ENCODE results near the gene FLNA. TPM values are rescaled to one million over a fixed set of nuclear protein-coding genes. Genes with fewer than 3 reads are reported as not detected.

Gene FLNA
- total RNA-seq, 1 experiment from 2014 or later = 1,841 TPM

GRCh38 chrX:154384284-154384892, 10.0 kb upstream of the FLNA start:
- intact Hi-C loops (cut with micrococcal nuclease; ENCODE audit: unreplicated experiment) = no loop called here

GRCh38 chrX:154383359-154384283, 9.2 kb upstream of the FLNA start:
- Histone ChIP-seq H3K9me2 (ENCODE audit: insufficient read depth) (no peaks in the 10 kb centered on the region), H3K4me2 (no peak overlapping the region), H3K4me1 (replicated peaks; ENCODE audit: insufficient read depth) (no peaks in the 10 kb centered on the region), H2AFZ (no peak overlapping the region), H3K79me2 (ENCODE audit: low read depth) (peaks cover 12% of the 10 kb centered on the region; the same call in 1 of the 2 replicates), H3K27me3 (ENCODE audit: insufficient read depth, low read depth) (no peaks in the 10 kb centered on the region), H3K27ac (no peak overlapping the region), H3K36me3 (ENCODE audit: low read depth) (no peaks in the 10 kb centered on the region), H3K9me3 (ENCODE audit: insufficient read depth, low read depth) (no peaks in the 10 kb centered on the region), H3K4me3 (no peak overlapping the region), H4K20me1 (ENCODE audit: insufficient read depth) (no peaks in the 10 kb centered on the region), H3F3A (ENCODE audit: insufficient read depth, low read depth) (no peaks in the 10 kb centered on the region)
- no peak for TF ChIP-seq EZH2 (IDR thresholded peaks at IDR 0.05; ENCODE audit: low read depth)
- TF ChIP-seq CTCF (conservative IDR thresholded peaks at IDR 0.05) = no peak
- ChIA-PET POLR2A (ENCODE audit: unreplicated experiment) (interaction anchor here (0.5 to 0.6 kb wide), 3 partner anchors 8 to 373 kb away, joined by 3 to 5 read pairs (median 3); no protein-coding TSS in a partner anchor), CTCF (interaction anchor here (2.1 kb wide), 1 partner anchor 10 kb away, joined by 9 read pairs; no protein-coding TSS in a partner anchor)
- no peak for DNase-seq
- intact Hi-C loops (cut with micrococcal nuclease; ENCODE audit: unreplicated experiment) = no loop called here
- no TSS peak for BruUV-seq (replicated peaks)

More at GRCh38 chrX:154384284-154384892, 10.0 kb upstream of the FLNA start:
- Histone ChIP-seq H3F3A (ENCODE audit: insufficient read depth, low read depth) (no peaks in the 10 kb centered on the region), H3K9me2 (ENCODE audit: insufficient read depth) (no peaks in the 10 kb centered on the region), H4K20me1 (ENCODE audit: insufficient read depth) (no peaks in the 10 kb centered on the region), H3K9me3 (ENCODE audit: insufficient read depth, low read depth) (no peaks in the 10 kb centered on the region), H3K4me2 (no peak overlapping the region), H3K36me3 (ENCODE audit: low read depth) (no peaks in the 10 kb centered on the region), H3K27me3 (ENCODE audit: insufficient read depth, low read depth) (no peaks in the 10 kb centered on the region), H3K4me3 (no peak overlapping the region), H3K4me1 (replicated peaks; ENCODE audit: insufficient read depth) (no peaks in the 10 kb centered on the region), H3K27ac (no peak overlapping the region), H3K79me2 (ENCODE audit: low read depth) (peaks cover 12% of the 10 kb centered on the region; the same call in 1 of the 2 replicates), H2AFZ (no peak overlapping the region)
- no peak for DNase-seq
- ChIA-PET POLR2A (ENCODE audit: unreplicated experiment) (interaction anchor here (0.5 kb wide), 1 partner anchor 9 kb away, joined by 3 read pairs; no protein-coding TSS in a partner anchor), CTCF (interaction anchor here (2.1 kb wide), 1 partner anchor 11 kb away, joined by 9 read pairs; no protein-coding TSS in a partner anchor)
- BruUV-seq (replicated peaks) = no TSS peak
- TF ChIP-seq CTCF (conservative IDR thresholded peaks at IDR 0.05) (no peak), EZH2 (IDR thresholded peaks at IDR 0.05; ENCODE audit: low read depth) (no peak)

GRCh38 chrX:154382483-154383069, 8.1 kb upstream of the FLNA start:
- TF ChIP-seq CTCF (conservative IDR thresholded peaks at IDR 0.05) = no peak
- no peak for TF ChIP-seq EZH2 (IDR thresholded peaks at IDR 0.05; ENCODE audit: low read depth)
- no peak for DNase-seq
- H3K9me3 ChIP-seq (ENCODE audit: insufficient read depth, low read depth) = no peaks in the 10 kb centered on the region
- H3K9me2 ChIP-seq (ENCODE audit: insufficient read depth) = no peaks in the 10 kb centered on the region
- intact Hi-C loops (cut with micrococcal nuclease; ENCODE audit: unreplicated experiment) = no loop called here
- no peaks in the 10 kb centered on the region for H3K27me3 ChIP-seq (ENCODE audit: insufficient read depth, low read depth)
- CTCF ChIA-PET = interaction anchor here (2.1 kb wide), 1 partner anchor 9 kb away, joined by 9 read pairs; no protein-coding TSS in a partner anchor
- H4K20me1 ChIP-seq (ENCODE audit: insufficient read depth) = no peaks in the 10 kb centered on the region
- POLR2A ChIA-PET (ENCODE audit: unreplicated experiment) = interaction anchor here (0.5 to 0.7 kb wide), 3 partner anchors 11 to 160 kb away, joined by 3 to 5 read pairs (median 3); no protein-coding TSS in a partner anchor
- no peak overlapping the region for H3K4me2 ChIP-seq
- no peak overlapping the region for H2AFZ ChIP-seq
- H3K36me3 ChIP-seq (ENCODE audit: low read depth) = no peaks in the 10 kb centered on the region
- no peaks in the 10 kb centered on the region for H3F3A ChIP-seq (ENCODE audit: insufficient read depth, low read depth)
- no peak overlapping the region for H3K27ac ChIP-seq
- H3K79me2 ChIP-seq (ENCODE audit: low read depth) = peaks cover 12% of the 10 kb centered on the region; the same call in 1 of the 2 replicates
- BruUV-seq (replicated peaks) = no TSS peak
- H3K4me3 ChIP-seq = no peak overlapping the region
- H3K4me1 ChIP-seq (replicated peaks; ENCODE audit: insufficient read depth) = no peaks in the 10 kb centered on the region

All from PC-9 (cell line).